Measurements from ENCODE around the gene COL27A1.

COL27A1 gene

DNA sequence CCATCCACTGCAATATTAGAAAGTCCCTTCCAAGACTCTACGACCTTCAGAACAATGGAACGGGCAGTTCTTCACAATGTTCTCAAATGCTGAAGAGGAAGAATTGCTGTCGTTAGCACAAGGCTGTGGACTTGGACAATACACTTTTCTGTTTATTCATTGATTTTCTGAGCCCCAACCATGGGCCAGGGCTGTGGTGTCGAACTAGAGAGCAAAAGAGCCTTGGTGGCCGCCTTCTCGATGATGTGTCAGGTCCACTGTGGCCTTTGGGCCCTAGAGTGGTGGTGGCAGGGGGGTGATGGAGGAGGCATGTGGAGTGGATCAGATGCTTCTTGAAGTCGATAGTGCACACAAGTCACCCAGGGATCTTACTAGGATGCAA is 37.7 kb upstream of the COL27A1 start:
- Histone ChIP-seq H4K8ac (ENCODE audit: low read depth, low read length) (no peak overlapping the region), H3K56ac (ENCODE audit: low read length) (no peak overlapping the region), H3K36me3 (ENCODE audit: control insufficient read depth, insufficient read depth, low read length) (no peaks in the 10 kb centered on the region), H3K23ac (ENCODE audit: low read length) (no peak overlapping the region), H2BK15ac (replicated peaks; ENCODE audit: low read depth) (no peak overlapping the region), H3K4ac (ENCODE audit: low read depth, low read length) (no peak overlapping the region), H3K4me2 (ENCODE audit: low read length) (no peak overlapping the region), H3K79me2 (ENCODE audit: control insufficient read depth, insufficient read depth, low read length) (no peaks in the 10 kb centered on the region), H2BK5ac (ENCODE audit: low read length) (no peak overlapping the region), H3K18ac (ENCODE audit: low read length) (no peak overlapping the region), H3K4me3 (ENCODE audit: low read length) (no peak overlapping the region), H3K27ac (ENCODE audit: low read depth, low read length) (no peak overlapping the region), H2BK120ac (ENCODE audit: low read depth, low read length) (no peak overlapping the region), H3K9ac (ENCODE audit: low read length) (no peak overlapping the region), H3K79me1 (ENCODE audit: low read length) (no peaks in the 10 kb centered on the region), H3K27me3 (ENCODE audit: insufficient read depth, low read length, poor library complexity) (no peaks in the 10 kb centered on the region), H3K4me1 (ENCODE audit: control insufficient read depth, low read depth, low read length) (no peaks in the 10 kb centered on the region), H4K5ac (ENCODE audit: low read length) (no peak overlapping the region), H2AK5ac (ENCODE audit: low read length) (no peak overlapping the region)
- no CpG with 5 or more reads among the region's 7 CpGs for WGBS (ENCODE audit: extremely low coverage, insufficient coverage, low lambda C conversion rate)
- DNase-seq = no peak

DNA sequence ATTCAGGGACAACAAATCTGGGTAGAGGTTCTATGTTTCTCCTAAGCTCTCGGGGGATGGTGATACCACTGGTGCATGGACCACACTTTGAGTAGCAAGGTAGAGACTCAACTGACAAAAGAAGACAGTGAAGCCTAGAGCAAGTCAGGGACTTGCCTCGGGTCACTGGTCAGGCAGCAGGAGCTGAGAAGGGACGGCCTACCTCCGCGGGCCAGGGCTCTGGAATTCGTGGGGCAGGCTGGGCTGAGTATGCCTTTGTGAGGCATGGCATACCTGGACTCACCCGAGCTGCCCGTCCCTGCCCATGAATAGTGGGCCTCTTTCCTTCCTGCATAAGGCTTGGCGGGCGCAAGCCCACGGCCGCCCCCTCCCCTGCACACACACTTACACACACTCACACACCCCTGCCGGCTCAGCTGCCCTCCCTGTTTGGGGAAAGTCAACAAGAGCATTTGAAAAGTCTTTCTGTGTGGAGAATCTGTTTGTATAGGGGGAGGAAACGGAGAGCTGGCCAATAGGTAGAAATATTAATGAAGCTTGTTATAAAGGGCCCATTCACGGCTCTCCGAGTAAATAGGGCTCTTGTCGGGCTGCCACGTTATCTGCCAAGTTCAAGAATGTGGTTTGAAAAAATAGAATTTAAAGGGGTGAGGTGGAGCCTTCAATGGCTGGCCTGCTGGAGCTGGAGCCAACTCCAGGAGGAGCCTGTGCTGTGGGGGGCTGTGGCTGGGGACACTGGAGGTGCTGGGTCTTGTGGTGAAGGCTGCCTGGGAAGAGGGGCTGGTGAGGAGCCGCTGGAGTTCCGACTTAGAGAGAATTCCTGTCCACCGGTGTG is 37.1 kb upstream of the COL27A1 start:
- WGBS (ENCODE audit: extremely low coverage, insufficient coverage, low lambda C conversion rate) = no CpG with 5 or more reads among the region's 21 CpGs
- DNase-seq = no peak

DNA sequence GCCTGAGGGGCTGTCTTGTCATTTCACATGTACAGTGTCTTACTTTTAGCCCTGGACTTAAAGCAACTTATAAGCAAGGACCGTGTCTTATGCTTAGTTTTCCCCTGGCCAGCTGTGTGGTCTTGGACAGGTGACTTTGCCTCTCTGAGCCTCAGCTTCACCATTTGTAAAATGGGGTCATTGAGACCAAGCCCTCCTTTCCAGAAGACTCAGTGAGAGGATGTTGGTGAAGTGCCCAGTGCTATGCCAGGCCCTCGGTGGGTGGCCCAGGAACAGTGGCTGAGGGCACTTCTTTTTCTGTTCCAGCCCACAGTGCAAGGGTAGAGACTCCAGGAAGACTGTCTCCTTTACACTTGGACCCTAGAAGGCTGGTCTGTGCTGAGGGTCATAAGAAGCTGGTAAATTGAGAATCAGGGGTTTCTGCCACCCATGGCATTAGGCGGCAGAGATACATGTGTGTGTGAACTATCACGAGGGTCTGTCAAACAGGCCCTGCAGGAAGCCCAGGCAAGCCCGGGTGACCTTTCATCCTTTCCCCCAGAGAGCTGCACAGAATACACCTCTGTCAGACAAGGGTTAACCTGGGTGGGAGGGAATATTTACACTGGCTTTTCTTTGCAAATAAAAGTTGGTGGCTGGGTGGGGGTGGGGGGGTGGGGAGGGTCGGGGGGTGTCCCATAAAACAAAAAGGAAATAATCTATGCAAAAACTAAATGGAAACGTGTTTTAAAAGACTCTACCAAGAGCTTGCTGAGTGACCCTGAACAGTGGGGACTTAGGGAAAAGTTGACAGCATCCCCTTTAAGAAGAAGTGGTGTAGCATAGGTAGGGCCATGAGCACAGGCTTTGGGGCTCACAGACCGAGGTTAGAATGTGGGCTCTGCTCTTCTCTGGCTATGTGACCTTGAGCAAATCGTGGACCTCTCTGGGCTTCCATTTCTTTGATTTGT is 35.8 kb upstream of the COL27A1 start:
- Histone ChIP-seq H3K18ac (ENCODE audit: low read length) (no peak overlapping the region), H3K36me3 (ENCODE audit: control insufficient read depth, insufficient read depth, low read length) (no peaks in the 10 kb centered on the region), H3K4ac (ENCODE audit: low read depth, low read length) (no peak overlapping the region), H3K27ac (ENCODE audit: low read depth, low read length) (no peak overlapping the region), H2BK5ac (ENCODE audit: low read length) (no peak overlapping the region), H3K79me2 (ENCODE audit: control insufficient read depth, insufficient read depth, low read length) (no peaks in the 10 kb centered on the region), H3K23ac (ENCODE audit: low read length) (no peak overlapping the region), H3K79me1 (ENCODE audit: low read length) (no peaks in the 10 kb centered on the region), H3K56ac (ENCODE audit: low read length) (no peak overlapping the region), H3K9ac (ENCODE audit: low read length) (no peak overlapping the region), H3K4me3 (ENCODE audit: low read length) (no peak overlapping the region), H4K8ac (ENCODE audit: low read depth, low read length) (no peak overlapping the region), H2BK120ac (ENCODE audit: low read depth, low read length) (no peak overlapping the region), H3K27me3 (ENCODE audit: insufficient read depth, low read length, poor library complexity) (no peaks in the 10 kb centered on the region), H2BK15ac (replicated peaks; ENCODE audit: low read depth) (no peak overlapping the region), H3K4me2 (ENCODE audit: low read length) (no peak overlapping the region), H3K4me1 (ENCODE audit: control insufficient read depth, low read depth, low read length) (no peaks in the 10 kb centered on the region), H2AK5ac (ENCODE audit: low read length) (no peak overlapping the region), H4K5ac (ENCODE audit: low read length) (no peak overlapping the region)
- no CpG with 5 or more reads among the region's 9 CpGs for WGBS (ENCODE audit: extremely low coverage, insufficient coverage, low lambda C conversion rate)
- no peak for DNase-seq

More for the DNA sequence above, 37.1 kb upstream of the COL27A1 start:
- no peak overlapping the region for H3K4ac ChIP-seq (ENCODE audit: low read depth, low read length)
- no peaks in the 10 kb centered on the region for H3K4me1 ChIP-seq (ENCODE audit: control insufficient read depth, low read depth, low read length)
- H2BK5ac ChIP-seq (ENCODE audit: low read length) = no peak overlapping the region
- H4K5ac ChIP-seq (ENCODE audit: low read length) = no peak overlapping the region
- no peak overlapping the region for H3K4me2 ChIP-seq (ENCODE audit: low read length)
- no peaks in the 10 kb centered on the region for H3K27me3 ChIP-seq (ENCODE audit: insufficient read depth, low read length, poor library complexity)
- H3K56ac ChIP-seq (ENCODE audit: low read length) = no peak overlapping the region
- H3K23ac ChIP-seq (ENCODE audit: low read length) = no peak overlapping the region
- no peaks in the 10 kb centered on the region for H3K36me3 ChIP-seq (ENCODE audit: control insufficient read depth, insufficient read depth, low read length)
- H3K4me3 ChIP-seq (ENCODE audit: low read length) = no peak overlapping the region
- no peak overlapping the region for H4K8ac ChIP-seq (ENCODE audit: low read depth, low read length)
- H3K18ac ChIP-seq (ENCODE audit: low read length) = no peak overlapping the region
- H3K79me2 ChIP-seq (ENCODE audit: control insufficient read depth, insufficient read depth, low read length) = no peaks in the 10 kb centered on the region
- no peak overlapping the region for H2AK5ac ChIP-seq (ENCODE audit: low read length)
- no peak overlapping the region for H3K9ac ChIP-seq (ENCODE audit: low read length)
- no peaks in the 10 kb centered on the region for H3K79me1 ChIP-seq (ENCODE audit: low read length)
- no peak overlapping the region for H2BK15ac ChIP-seq (replicated peaks; ENCODE audit: low read depth)
- H2BK120ac ChIP-seq (ENCODE audit: low read depth, low read length) = no peak overlapping the region
- no peak overlapping the region for H3K27ac ChIP-seq (ENCODE audit: low read depth, low read length)

DNA sequence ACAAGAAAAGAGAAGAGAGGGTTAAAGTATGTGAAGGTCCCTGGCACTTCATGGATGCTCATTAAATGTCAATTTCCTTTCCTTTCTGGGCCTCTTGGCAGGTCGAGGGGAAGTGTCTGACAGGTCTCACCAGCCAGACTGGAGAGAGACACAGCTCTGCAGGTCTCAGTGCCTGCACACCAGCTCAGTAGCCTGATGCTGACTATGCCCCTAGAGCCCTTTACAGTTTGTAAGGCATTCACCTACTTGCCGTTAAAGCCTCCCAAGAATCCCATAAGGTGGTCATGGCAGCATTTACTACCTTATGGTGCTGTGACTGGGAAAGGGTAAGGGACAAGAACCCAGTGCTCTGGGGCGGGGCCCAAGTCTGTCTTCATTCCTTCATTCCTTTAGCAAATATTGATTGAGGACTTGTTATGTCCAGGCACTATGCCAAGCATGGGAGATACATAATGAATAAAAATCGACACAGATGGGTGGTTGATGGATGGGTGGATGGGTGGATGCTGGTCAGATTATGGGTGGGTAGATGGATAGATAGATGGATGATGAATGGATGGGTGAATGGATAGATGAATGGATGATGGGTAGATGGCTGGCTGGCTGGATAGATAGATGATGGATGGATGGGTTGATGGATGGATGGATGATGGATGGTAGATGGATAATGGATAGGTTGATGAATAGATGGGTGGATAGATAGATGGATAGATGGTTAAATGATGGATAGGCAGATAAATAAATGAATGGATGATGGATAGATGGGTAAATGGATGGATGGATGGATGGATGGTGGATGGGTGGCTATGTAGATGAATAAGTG is 34.9 kb upstream of the COL27A1 start:
- Histone ChIP-seq H4K5ac (ENCODE audit: low read length) (no peak overlapping the region), H3K9ac (ENCODE audit: low read length) (no peak overlapping the region), H2BK15ac (replicated peaks; ENCODE audit: low read depth) (no peak overlapping the region), H3K4me1 (ENCODE audit: control insufficient read depth, low read depth, low read length) (no peaks in the 10 kb centered on the region), H3K56ac (ENCODE audit: low read length) (no peak overlapping the region), H3K79me2 (ENCODE audit: control insufficient read depth, insufficient read depth, low read length) (no peaks in the 10 kb centered on the region), H3K79me1 (ENCODE audit: low read length) (no peaks in the 10 kb centered on the region), H2BK5ac (ENCODE audit: low read length) (no peak overlapping the region), H3K36me3 (ENCODE audit: control insufficient read depth, insufficient read depth, low read length) (no peaks in the 10 kb centered on the region), H3K27me3 (ENCODE audit: insufficient read depth, low read length, poor library complexity) (no peaks in the 10 kb centered on the region), H2AK5ac (ENCODE audit: low read length) (no peak overlapping the region), H3K27ac (ENCODE audit: low read depth, low read length) (no peak overlapping the region), H2BK120ac (ENCODE audit: low read depth, low read length) (no peak overlapping the region), H3K23ac (ENCODE audit: low read length) (no peak overlapping the region), H4K8ac (ENCODE audit: low read depth, low read length) (no peak overlapping the region), H3K4me3 (ENCODE audit: low read length) (no peak overlapping the region), H3K18ac (ENCODE audit: low read length) (no peak overlapping the region), H3K4ac (ENCODE audit: low read depth, low read length) (no peak overlapping the region), H3K4me2 (ENCODE audit: low read length) (no peak overlapping the region)
- DNase-seq = no peak
- WGBS (ENCODE audit: extremely low coverage, insufficient coverage, low lambda C conversion rate) = no CpG with 5 or more reads among the region's 4 CpGs

DNA sequence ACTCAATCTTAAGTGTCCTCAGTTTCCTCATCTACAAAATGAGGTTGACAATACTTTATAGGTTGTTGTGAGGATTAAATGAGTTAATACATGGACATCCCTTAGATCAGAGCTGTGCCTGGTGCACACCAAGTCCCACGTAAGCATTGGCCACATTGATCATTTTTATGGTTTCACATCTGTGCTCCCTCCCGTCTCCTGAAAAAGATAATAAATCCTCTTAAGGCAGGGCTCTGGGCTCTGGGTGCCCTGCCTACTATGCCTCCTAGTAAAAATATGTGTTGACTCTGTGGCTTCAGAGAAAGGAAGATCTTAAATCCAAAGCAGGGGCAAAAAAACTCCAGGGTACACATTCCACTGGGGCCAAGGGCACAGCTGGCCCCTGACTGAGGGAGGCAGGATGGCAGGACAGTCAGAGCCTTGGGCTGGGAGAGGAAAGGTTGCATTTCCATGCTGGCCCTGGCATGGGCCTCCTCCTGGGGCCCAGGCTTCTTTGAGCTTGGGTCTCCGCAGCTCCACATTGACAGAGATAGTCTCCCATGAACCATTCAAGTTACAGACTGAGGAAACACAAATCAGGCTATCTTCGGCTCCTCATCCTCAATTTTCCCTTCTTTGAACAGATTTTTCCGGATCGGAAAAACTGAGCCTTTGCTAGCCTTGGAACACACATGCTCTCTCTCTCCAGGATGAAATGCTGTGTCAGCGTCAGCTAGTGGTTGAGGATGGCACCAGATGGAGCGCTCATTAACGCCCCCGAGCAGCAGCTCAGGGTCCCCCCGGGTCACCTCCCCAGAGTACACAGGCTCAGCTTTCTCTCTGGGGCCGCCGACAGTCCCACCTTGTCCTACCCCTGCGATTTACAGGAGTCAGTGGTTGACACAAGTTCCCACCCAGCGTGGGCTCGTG is 33.9 kb upstream of the COL27A1 start:
- no peak for DNase-seq
- H3K18ac ChIP-seq (ENCODE audit: low read length) = no peak overlapping the region
- H4K8ac ChIP-seq (ENCODE audit: low read depth, low read length) = no peak overlapping the region
- no peaks in the 10 kb centered on the region for H3K36me3 ChIP-seq (ENCODE audit: control insufficient read depth, insufficient read depth, low read length)
- H3K27me3 ChIP-seq (ENCODE audit: insufficient read depth, low read length, poor library complexity) = no peaks in the 10 kb centered on the region
- no peaks in the 10 kb centered on the region for H3K4me1 ChIP-seq (ENCODE audit: control insufficient read depth, low read depth, low read length)
- no peak overlapping the region for H2AK5ac ChIP-seq (ENCODE audit: low read length)
- no peak overlapping the region for H2BK15ac ChIP-seq (replicated peaks; ENCODE audit: low read depth)
- H3K4me3 ChIP-seq (ENCODE audit: low read length) = no peak overlapping the region
- no peak overlapping the region for H2BK5ac ChIP-seq (ENCODE audit: low read length)
- H3K56ac ChIP-seq (ENCODE audit: low read length) = no peak overlapping the region
- H3K79me1 ChIP-seq (ENCODE audit: low read length) = no peaks in the 10 kb centered on the region
- WGBS (ENCODE audit: extremely low coverage, insufficient coverage, low lambda C conversion rate) = no CpG with 5 or more reads among the region's 16 CpGs
- no peak overlapping the region for H3K23ac ChIP-seq (ENCODE audit: low read length)
- H3K27ac ChIP-seq (ENCODE audit: low read depth, low read length) = no peak overlapping the region
- no peak overlapping the region for H4K5ac ChIP-seq (ENCODE audit: low read length)
- H3K4me2 ChIP-seq (ENCODE audit: low read length) = no peak overlapping the region
- H2BK120ac ChIP-seq (ENCODE audit: low read depth, low read length) = no peak overlapping the region
- no peak overlapping the region for H3K9ac ChIP-seq (ENCODE audit: low read length)
- no peaks in the 10 kb centered on the region for H3K79me2 ChIP-seq (ENCODE audit: control insufficient read depth, insufficient read depth, low read length)
- H3K4ac ChIP-seq (ENCODE audit: low read depth, low read length) = no peak overlapping the region
